PC-9 (cell line): ENCODE results near the gene IL22RA2.

Source experiments
- EZH2 ChIP-seq: fragments of 200-600 bp; sonication (generic); IDR thresholded peaks from 2 replicates; pipeline ENCODE4 v1.8.0; 2017; ENCODE audit warnings: antibody characterized with exemption, low read depth
- TF ChIP-seq, protein P1 (sequence below): fragments of 200-600 bp; sonication (generic); conservative IDR thresholded peaks from 2 replicates; pipeline ENCODE4 v1.6.1; 2017; ENCODE audit warnings: mixed run types, antibody characterized with exemption, mild to moderate bottlenecking, moderate library complexity

DNA sequence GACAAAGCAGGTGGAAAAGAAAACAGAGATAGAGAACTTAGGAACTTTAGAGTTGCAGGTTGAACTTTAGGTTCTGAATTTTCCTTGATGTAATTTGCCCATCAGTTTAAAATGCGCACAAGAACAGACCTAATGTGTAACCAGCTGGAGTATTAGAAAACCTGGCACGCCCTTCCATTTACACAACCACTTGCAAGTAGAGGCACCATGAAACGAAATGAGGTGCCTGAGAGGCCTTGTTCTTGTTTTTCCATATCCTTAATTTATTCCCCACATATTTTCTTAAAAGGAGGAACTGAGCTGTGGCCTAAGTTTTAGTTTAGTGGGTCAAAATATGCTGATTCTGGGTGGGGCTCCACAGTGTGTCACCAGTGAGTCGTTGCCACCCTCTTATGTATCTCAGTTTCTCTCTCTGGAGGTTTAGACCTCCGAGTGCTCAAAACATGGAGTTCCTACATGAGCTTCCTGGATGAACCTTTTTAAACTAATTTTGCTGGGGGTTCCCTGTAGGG lies 17.2 kb upstream of the IL22RA2 start:
- TF ChIP-seq, protein P1, sequence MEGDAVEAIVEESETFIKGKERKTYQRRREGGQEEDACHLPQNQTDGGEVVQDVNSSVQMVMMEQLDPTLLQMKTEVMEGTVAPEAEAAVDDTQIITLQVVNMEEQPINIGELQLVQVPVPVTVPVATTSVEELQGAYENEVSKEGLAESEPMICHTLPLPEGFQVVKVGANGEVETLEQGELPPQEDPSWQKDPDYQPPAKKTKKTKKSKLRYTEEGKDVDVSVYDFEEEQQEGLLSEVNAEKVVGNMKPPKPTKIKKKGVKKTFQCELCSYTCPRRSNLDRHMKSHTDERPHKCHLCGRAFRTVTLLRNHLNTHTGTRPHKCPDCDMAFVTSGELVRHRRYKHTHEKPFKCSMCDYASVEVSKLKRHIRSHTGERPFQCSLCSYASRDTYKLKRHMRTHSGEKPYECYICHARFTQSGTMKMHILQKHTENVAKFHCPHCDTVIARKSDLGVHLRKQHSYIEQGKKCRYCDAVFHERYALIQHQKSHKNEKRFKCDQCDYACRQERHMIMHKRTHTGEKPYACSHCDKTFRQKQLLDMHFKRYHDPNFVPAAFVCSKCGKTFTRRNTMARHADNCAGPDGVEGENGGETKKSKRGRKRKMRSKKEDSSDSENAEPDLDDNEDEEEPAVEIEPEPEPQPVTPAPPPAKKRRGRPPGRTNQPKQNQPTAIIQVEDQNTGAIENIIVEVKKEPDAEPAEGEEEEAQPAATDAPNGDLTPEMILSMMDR, result no peak
- TF ChIP-seq EZH2, result no peak
